GM12878 (cell line): Measurements from ENCODE around the gene MYH9. TPM values are rescaled to one million over a fixed set of nuclear protein-coding genes. Genes with fewer than 3 reads are reported as not detected.

Source experiments
- ATAC-seq: fragments of 200-7000 bp; cut with Tn5 transposase; 3 replicates; pipeline ENCODE4 v1.9.1; 2020; ENCODE audit warnings: mild to moderate bottlenecking, moderate library complexity
- BruUV-seq: library from RNA; stranded (reverse); fragments of 400-500 nt; replicated peaks from 2 replicates; lab custom pipeline; 2021; lab: Mats Ljungman, UMichigan
- CTCF ChIA-PET: fragments of 300-600 bp; sonication (Branson Sonifier 250); formaldehyde crosslinking; extraction: SDS; loops from one replicate; lab custom pipeline; 2021; ENCODE audit warnings: inconsistent platforms; lab: Yijun Ruan, JAX
- POLR2A ChIA-PET: fragments of 350-600 bp; formaldehyde crosslinking; extraction: SDS; loops from one replicate; lab custom pipeline; 2021; ENCODE audit warnings: inconsistent platforms; lab: Charles Lee
- RAD21 ChIA-PET: fragments of 300-600 bp; sonication (Branson Sonifier 250); formaldehyde crosslinking; loops from one replicate; lab custom pipeline; 2023; ENCODE audit warnings: antibody characterized with exemption; ENCODE audit not compliant: unreplicated experiment; lab: Charles Lee
- SMC1A ChIA-PET: fragments of 300-600 bp; sonication (Branson Sonifier 250); formaldehyde crosslinking; loops from one replicate; lab custom pipeline; 2023; ENCODE audit not compliant: unreplicated experiment, uncharacterized antibody; lab: Charles Lee
- DNase-seq: peaks from one replicate; pipeline ENCODE4 v3.0.0-alpha.2; 2011; ENCODE audit warnings: low read depth, low spot score
- FAIRE-seq: peaks from 3 replicates; lab custom pipeline; 2011; peaks lifted over from hg19 to GRCh38; lab: Jason Lieb, UNC
- H2AFZ ChIP-seq: 2 replicates; pipeline ENCODE4 v1.6.0; 2011; ENCODE audit warnings: low read depth, low read length, control low read depth; ENCODE audit not compliant: control insufficient read depth
- H3K27ac ChIP-seq: 2 replicates; pipeline ENCODE4 v1.5.1; 2011; ENCODE audit warnings: control low read depth; ENCODE audit not compliant: control insufficient read depth, insufficient read depth
- H3K27me3 ChIP-seq, 2 experiments: replicated peaks in 1 of 2; 2 replicates each; pipeline versions ENCODE4 v1.6.0 to v1.6.1; 2011; ENCODE audit warnings: low read length in 1 of 2; ENCODE audit not compliant: control insufficient read depth in 2 of 2, insufficient read depth in 2 of 2
- H3K36me3 ChIP-seq, 2 experiments: 2 replicates each; pipeline ENCODE4 v1.5.1; 2011; ENCODE audit warnings: low read length in 1 of 2; ENCODE audit not compliant: control insufficient read depth in 2 of 2, insufficient read depth in 2 of 2
- H3K4me1 ChIP-seq: 2 replicates; pipeline ENCODE4 v1.6.1; 2011; ENCODE audit warnings: mild to moderate bottlenecking, low read length, moderate library complexity, mixed read lengths; ENCODE audit not compliant: control insufficient read depth, insufficient read depth
- H3K4me2 ChIP-seq: 2 replicates; pipeline ENCODE4 v1.6.0; 2011; ENCODE audit warnings: control low read depth; ENCODE audit not compliant: control insufficient read depth, insufficient read depth
- H3K4me3 ChIP-seq: fragments of 200-600 bp; sonication (generic); 2 replicates; pipeline ENCODE4 v1.5.1; 2016
- H3K79me2 ChIP-seq: 2 replicates; pipeline ENCODE4 v1.6.0; 2011; ENCODE audit warnings: low read length; ENCODE audit not compliant: control insufficient read depth, insufficient read depth
- H3K9ac ChIP-seq: 2 replicates; pipeline ENCODE4 v1.8.0; 2011; ENCODE audit warnings: low read length, control low read depth, mixed read lengths; ENCODE audit not compliant: control insufficient read depth, insufficient read depth
- H3K9me3 ChIP-seq: replicated peaks from 3 replicates; pipeline ENCODE4 v1.5.1; 2011; ENCODE audit warnings: mild to moderate bottlenecking, low read length; ENCODE audit not compliant: control insufficient read depth, insufficient read depth
- H4K20me1 ChIP-seq: 2 replicates; pipeline ENCODE4 v1.6.0; 2011; ENCODE audit not compliant: control insufficient read depth, insufficient read depth
- CHD1 ChIP-seq: IDR thresholded peaks from 2 replicates; pipeline ENCODE4 v1.6.1; 2012; ENCODE audit warnings: low read depth, low read length, improper control_type of control experiment
- DPF2 ChIP-seq: fragments of 450-650 bp; IDR thresholded peaks from 2 replicates; pipeline ENCODE4 v1.6.1; 2017; ENCODE audit warnings: mild to moderate bottlenecking
- FOS ChIP-seq: IDR thresholded peaks from 3 replicates; pipeline ENCODE4 v1.6.1; 2011; ENCODE audit warnings: borderline replicate concordance; ENCODE audit not compliant: insufficient read length; ENCODE audit errors: extremely low read depth
- IKZF2 ChIP-seq, 2 experiments: fragments of 450-650 bp; IDR thresholded peaks; 2 replicates each; pipeline ENCODE4 v1.6.1; 2017; ENCODE audit warnings: mild to moderate bottlenecking in 2 of 2, moderate library complexity in 2 of 2
- LARP7 ChIP-seq: fragments of 450-650 bp; IDR thresholded peaks from 2 replicates; pipeline ENCODE4 v1.6.1; 2017; ENCODE audit warnings: mild to moderate bottlenecking
- NBN ChIP-seq: fragments of 450-650 bp; IDR thresholded peaks from 2 replicates; pipeline ENCODE4 v1.6.1; 2016
- POLR2A ChIP-seq: IDR thresholded peaks from 2 replicates; pipeline ENCODE4 v1.6.1; 2011; ENCODE audit warnings: low read depth, mild to moderate bottlenecking, low read length
- RFX5 ChIP-seq: IDR thresholded peaks from 2 replicates; pipeline ENCODE4 v1.6.1; 2011; ENCODE audit warnings: low read depth, low read length, improper control_type of control experiment
- RUNX3 ChIP-seq: IDR thresholded peaks from 2 replicates; pipeline ENCODE4 v1.6.1; 2012; ENCODE audit warnings: low read length, inconsistent platforms
- SMARCA5 ChIP-seq: fragments of 450-650 bp; IDR thresholded peaks from 2 replicates; pipeline ENCODE4 v1.6.1; 2017; ENCODE audit warnings: mild to moderate bottlenecking
- SREBF2 ChIP-seq: IDR thresholded peaks from 2 replicates; pipeline ENCODE4 v1.6.1; 2012; ENCODE audit warnings: mild to moderate bottlenecking, low read length
- ZNF217 ChIP-seq: fragments of 450-650 bp; IDR thresholded peaks from 2 replicates; pipeline ENCODE4 v1.6.1; 2017; ENCODE audit warnings: antibody characterized with exemption, mild to moderate bottlenecking
- ZNF24 ChIP-seq: fragments of 450-650 bp; IDR thresholded peaks from 2 replicates; pipeline ENCODE4 v1.6.1; 2017; ENCODE audit warnings: antibody characterized with exemption, mild to moderate bottlenecking
- WGBS: methylation state at CpG from one replicate; pipeline ENCODE4 v1.1.6; 2016; ENCODE audit warnings: low lambda C conversion rate; ENCODE audit not compliant: insufficient replicate concordance, insufficient coverage; ENCODE audit errors: missing lambda C conversion rate; 5-methylcytosine and 5-hydroxymethylcytosine counted together
- in situ Hi-C: fragments of 300-500 bp; cut with MboI; formaldehyde crosslinking; loops from 9 replicates; pipeline ENCODE4 v1.14.3; 2018; ENCODE audit warnings: mixed read lengths
- intact Hi-C: fragments of 100-400 bp; cut with micrococcal nuclease; formaldehyde crosslinking; loops from one replicate; pipeline ENCODE4 v1.14.2; 2022; ENCODE audit not compliant: unreplicated experiment
- polyA plus RNA-seq, 11 experiments: library from polyadenylated mRNA; depleted of rRNA in 4 of 11; unstranded in 6 of 11; stranded (reverse) in 5 of 11; fragments of >200 nt; fragmentation: Nextera tagmentation in 4 of 11; fragmentation: Illumina TruSeq in 1 of 11; extraction: Ambion mirVana in 4 of 11; extraction: Trizol in 1 of 11; gene quantifications; 1 replicate in 1 of 11; 2 replicates in 10 of 11; pipeline versions ENCODE4 v1.2.1 to v1.2.3, GENCODE V29; 2011 to 2016; ENCODE audit warnings: inconsistent platforms in 2 of 11, missing spikeins in 2 of 11, low read depth in 1 of 11
- total RNA-seq, 4 experiments: library from RNA; depleted of rRNA in 3 of 4; stranded (reverse); fragments of >200 nt in 3 of 4; fragmentation: Illumina TruSeq in 1 of 4; extraction: Trizol in 1 of 4; gene quantifications; 2 replicates each; pipeline versions ENCODE4 v1.2.1 to v1.2.3, GENCODE V29; 2013 to 2021
- TF ChIP-seq, protein P1 (sequence below): IDR thresholded peaks from 2 replicates; pipeline ENCODE4 v1.6.1; 2011; ENCODE audit warnings: low read depth, low read length, improper control_type of control experiment, borderline replicate concordance

Gene MYH9
- total and polyA plus RNA-seq, 10 of the 15 experiments (the other 5 are each of a cell fraction or from before 2014, with no cell fraction given): 5.1 to 525 (median 145) TPM

DNA sequence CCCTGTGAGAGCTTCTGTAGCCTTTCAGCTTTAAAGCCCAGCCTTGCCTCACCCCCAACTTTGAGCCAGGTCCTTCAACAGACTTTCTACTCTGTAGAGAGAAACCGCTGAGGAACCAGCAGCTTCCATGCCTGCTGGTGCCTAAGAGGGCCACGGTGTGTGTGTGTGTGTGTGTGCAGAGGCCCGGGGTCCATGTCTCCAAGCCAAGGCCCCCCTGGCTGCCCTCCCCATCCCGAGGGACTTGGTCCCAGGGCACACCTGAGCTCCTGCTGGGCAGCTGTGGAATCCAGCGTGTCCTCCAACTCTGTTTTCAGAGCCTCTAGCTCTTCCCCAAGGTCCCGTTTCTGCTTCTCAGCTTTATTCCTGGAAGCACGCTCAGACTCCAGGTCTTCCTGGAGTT lies 92.5 kb downstream of the MYH9 start:
- peaks cover 55 to 70% of the 10 kb centered on the region in 2 experiments for H3K36me3 ChIP-seq
- BruUV-seq: no TSS peak
- TF ChIP-seq IKZF2 (IDR thresholded peaks at IDR 0.05) (no peak), SREBF2 (no peak), NBN (no peak), RFX5 (no peak), POLR2A (no peak), CHD1 (no peak), ZNF24 (no peak), FOS (no peak), ZNF217 (no peak), RUNX3 (no peak), DPF2 (no peak), LARP7 (no peak), SMARCA5 (no peak)
- TF ChIP-seq, protein P1, sequence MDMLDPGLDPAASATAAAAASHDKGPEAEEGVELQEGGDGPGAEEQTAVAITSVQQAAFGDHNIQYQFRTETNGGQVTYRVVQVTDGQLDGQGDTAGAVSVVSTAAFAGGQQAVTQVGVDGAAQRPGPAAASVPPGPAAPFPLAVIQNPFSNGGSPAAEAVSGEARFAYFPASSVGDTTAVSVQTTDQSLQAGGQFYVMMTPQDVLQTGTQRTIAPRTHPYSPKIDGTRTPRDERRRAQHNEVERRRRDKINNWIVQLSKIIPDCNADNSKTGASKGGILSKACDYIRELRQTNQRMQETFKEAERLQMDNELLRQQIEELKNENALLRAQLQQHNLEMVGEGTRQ: no peak
- TF ChIP-seq, all 136 proteins: peak for 0
- ChIA-PET CTCF (interaction anchor here (1.0 kb wide), 1 partner anchor 175 kb away, joined by 3 read pairs; no protein-coding TSS in a partner anchor), RAD21 (interaction anchor here (1.4 kb wide), 1 partner anchor 175 kb away, joined by 7 read pairs; no protein-coding TSS in a partner anchor), SMC1A (no interaction called here), POLR2A (no interaction called here)
- Histone ChIP-seq H3K27me3 (no peaks in the 10 kb centered on the region), H3K9ac (no peak overlapping the region), H3K4me2 (no peak overlapping the region), H3K4me3 (no peak overlapping the region), H4K20me1 (no peaks in the 10 kb centered on the region), H2AFZ (no peak overlapping the region), H3K79me2 (no peaks in the 10 kb centered on the region), H3K27ac (no peak overlapping the region), H3K4me1 (no peaks in the 10 kb centered on the region), H3K9me3 (no peaks in the 10 kb centered on the region)
- no peak for DNase-seq
- intact Hi-C loops (no loop called here), in situ Hi-C loops (no loop called here)
- no peak for FAIRE-seq
- 85% methylated on average over 7 of the region's 7 CpGs for WGBS
- no peak for ATAC-seq
